Measurements from ENCODE around the gene ATXN10.
"Not testable (repeated sequence)": the region's sequence is repeated elsewhere in the genome, so short reads cannot be mapped to it uniquely, and the experiment has no call there.

ATXN10 gene

GRCh38 chr22:45703758-45704157, 32.1 kb downstream of the ATXN10 start:
- no peak for TF ChIP-seq CTCF (IDR thresholded peaks at IDR 0.05; ENCODE audit: extremely low read depth, missing control alignments)
- no peak for DNase-seq (ENCODE audit: low spot score)

GRCh38 chr22:45704648-45705047, 33.0 kb downstream of the ATXN10 start:
- no peak for TF ChIP-seq CTCF (IDR thresholded peaks at IDR 0.05; ENCODE audit: extremely low read depth, missing control alignments)
- DNase-seq (ENCODE audit: low spot score): no peak

- no peak for TF ChIP-seq CTCF (IDR thresholded peaks at IDR 0.05; ENCODE audit: extremely low read depth, missing control alignments)
- no peak for DNase-seq (ENCODE audit: low spot score)
Measured at GRCh38 chr22:45707605-45708004, 36.0 kb downstream of the ATXN10 start.

GRCh38 chr22:45708145-45708544, 36.5 kb downstream of the ATXN10 start:
- no peak for DNase-seq (ENCODE audit: low spot score)
- no peak for TF ChIP-seq CTCF (IDR thresholded peaks at IDR 0.05; ENCODE audit: extremely low read depth, missing control alignments)

- DNase-seq (ENCODE audit: low spot score): no peak
- TF ChIP-seq CTCF (IDR thresholded peaks at IDR 0.05; ENCODE audit: extremely low read depth, missing control alignments): no peak
Measured at GRCh38 chr22:45709060-45709739, 37.6 kb downstream of the ATXN10 start.

- DNase-seq (ENCODE audit: low spot score): no peak
Measured at GRCh38 chr22:45709866-45710265, 38.2 kb downstream of the ATXN10 start.

GRCh38 chr22:45710469-45710868, 38.8 kb downstream of the ATXN10 start:
- no peak for DNase-seq (ENCODE audit: low spot score)
- no peak for TF ChIP-seq CTCF (IDR thresholded peaks at IDR 0.05; ENCODE audit: extremely low read depth, missing control alignments)

More at GRCh38 chr22:45709866-45710265, 38.2 kb downstream of the ATXN10 start:
- no peak for TF ChIP-seq CTCF (IDR thresholded peaks at IDR 0.05; ENCODE audit: extremely low read depth, missing control alignments)

GRCh38 chr22:45714390-45714789, 42.8 kb downstream of the ATXN10 start:
- DNase-seq (ENCODE audit: low spot score): not testable (repeated sequence)

Data from GM20000 (cell line).